OCI-LY3 (cell line): ENCODE measurements around the gene CNN3.

Experiments used
- H2AFZ ChIP-seq: fragments of 200-600, 300-600 bp; shearing (Covaris generic); 2 replicates; pipeline ENCODE4 v1.6.0; 2014; ENCODE audit warnings: antibody characterized with exemption, low read depth, low read length
- H3K27ac ChIP-seq: fragments of 200-600, 300-600 bp; sonication (generic); 2 replicates; pipeline ENCODE4 v1.5.1; 2014; ENCODE audit warnings: mild to moderate bottlenecking, low read length, moderate library complexity, mixed read lengths
- H3K27me3 ChIP-seq: fragments of 200-600, 300-600 bp; sonication (generic); 2 replicates; pipeline ENCODE4 v1.6.1; 2014; ENCODE audit warnings: low read depth, low read length, mixed read lengths
- H3K36me3 ChIP-seq: fragments of 200-600, 300-600 bp; sonication (generic); replicated peaks from 2 replicates; pipeline ENCODE3; 2014; ENCODE audit warnings: low read depth, low read length, mixed read lengths
- H3K4me1 ChIP-seq: fragments of 300-600, 200-600 bp; sonication (generic); 2 replicates; pipeline ENCODE4 v1.6.1; 2014; ENCODE audit warnings: low read length, mixed read lengths
- H3K4me2 ChIP-seq: fragments of 200-600, 300-600 bp; sonication (generic); 2 replicates; pipeline ENCODE4 v1.6.1; 2014; ENCODE audit warnings: low read length, mixed read lengths
- H3K4me3 ChIP-seq: fragments of 300-600, 200-600 bp; sonication (generic); 2 replicates; pipeline ENCODE4 v1.5.1; 2014; ENCODE audit warnings: antibody characterized with exemption, mild to moderate bottlenecking, low read length, moderate library complexity
- H3K79me2 ChIP-seq: fragments of 300-600, 200-600 bp; shearing (Covaris generic); 2 replicates; pipeline ENCODE4 v1.6.1; 2014; ENCODE audit warnings: mild to moderate bottlenecking, low read length, mixed read lengths
- H3K9ac ChIP-seq: fragments of 300-600, 200-600 bp; shearing (Covaris generic); 2 replicates; pipeline ENCODE4 v1.6.0; 2014; ENCODE audit warnings: mild to moderate bottlenecking, low read length, moderate library complexity
- H3K9me3 ChIP-seq: fragments of 200-600, 300-600 bp; shearing (Covaris generic); 2 replicates; pipeline ENCODE4 v1.6.1; 2014; ENCODE audit warnings: low read length, mixed read lengths; ENCODE audit not compliant: insufficient read depth
- H4K20me1 ChIP-seq: fragments of 200-600, 300-600 bp; sonication (generic); 2 replicates; pipeline ENCODE4 v1.6.1; 2016; ENCODE audit warnings: low read length, mixed read lengths; ENCODE audit not compliant: insufficient read depth
- EZH2phosphoT487 ChIP-seq: fragments of 200-600 bp; shearing (Covaris generic); IDR thresholded peaks from 2 replicates; pipeline ENCODE4 v1.6.1; 2018; ENCODE audit warnings: antibody characterized with exemption, mixed run types, low read depth
- TF ChIP-seq, protein P1 (sequence below): fragments of 200-600, 300-600 bp; sonication (generic); IDR thresholded peaks from 2 replicates; pipeline ENCODE4 v1.5.1; 2014; ENCODE audit warnings: antibody characterized with exemption, low read length, low read depth

Gene CNN3

DNA sequence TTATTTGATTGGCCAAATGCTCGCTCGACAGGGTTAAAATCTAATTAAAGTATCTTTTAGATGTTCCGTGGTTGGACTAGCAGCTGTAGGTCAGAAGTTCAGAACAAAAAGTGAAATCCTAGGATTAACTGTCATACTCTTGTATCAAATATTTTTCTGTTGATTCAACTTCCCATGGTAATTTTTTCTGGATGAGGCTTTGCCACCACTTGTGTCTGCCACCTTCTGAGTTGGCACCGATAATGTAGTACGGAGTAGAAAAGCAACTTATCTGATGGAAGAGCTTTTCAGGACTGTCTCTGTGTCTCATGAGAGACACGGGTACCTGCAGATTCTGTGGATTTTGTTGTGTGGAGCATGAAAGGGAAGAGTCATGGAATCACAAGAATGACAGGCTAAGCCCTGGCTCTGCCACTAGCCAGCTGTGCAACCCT is 44.6 kb upstream of the CNN3 start:
- H3K9ac ChIP-seq = no peak overlapping the region
- H3K4me1 ChIP-seq = no peaks in the 10 kb centered on the region
- no peak overlapping the region for H3K4me3 ChIP-seq
- no peak overlapping the region for H3K27ac ChIP-seq
- H3K36me3 ChIP-seq = no peaks in the 10 kb centered on the region
- TF ChIP-seq EZH2phosphoT487 = no peak
- TF ChIP-seq, protein P1, sequence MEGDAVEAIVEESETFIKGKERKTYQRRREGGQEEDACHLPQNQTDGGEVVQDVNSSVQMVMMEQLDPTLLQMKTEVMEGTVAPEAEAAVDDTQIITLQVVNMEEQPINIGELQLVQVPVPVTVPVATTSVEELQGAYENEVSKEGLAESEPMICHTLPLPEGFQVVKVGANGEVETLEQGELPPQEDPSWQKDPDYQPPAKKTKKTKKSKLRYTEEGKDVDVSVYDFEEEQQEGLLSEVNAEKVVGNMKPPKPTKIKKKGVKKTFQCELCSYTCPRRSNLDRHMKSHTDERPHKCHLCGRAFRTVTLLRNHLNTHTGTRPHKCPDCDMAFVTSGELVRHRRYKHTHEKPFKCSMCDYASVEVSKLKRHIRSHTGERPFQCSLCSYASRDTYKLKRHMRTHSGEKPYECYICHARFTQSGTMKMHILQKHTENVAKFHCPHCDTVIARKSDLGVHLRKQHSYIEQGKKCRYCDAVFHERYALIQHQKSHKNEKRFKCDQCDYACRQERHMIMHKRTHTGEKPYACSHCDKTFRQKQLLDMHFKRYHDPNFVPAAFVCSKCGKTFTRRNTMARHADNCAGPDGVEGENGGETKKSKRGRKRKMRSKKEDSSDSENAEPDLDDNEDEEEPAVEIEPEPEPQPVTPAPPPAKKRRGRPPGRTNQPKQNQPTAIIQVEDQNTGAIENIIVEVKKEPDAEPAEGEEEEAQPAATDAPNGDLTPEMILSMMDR = no peak
- no peak overlapping the region for H2AFZ ChIP-seq
- H3K4me2 ChIP-seq = no peak overlapping the region
- H4K20me1 ChIP-seq = no peaks in the 10 kb centered on the region
- H3K27me3 ChIP-seq = no peaks in the 10 kb centered on the region
- H3K9me3 ChIP-seq = no peaks in the 10 kb centered on the region
- no peaks in the 10 kb centered on the region for H3K79me2 ChIP-seq

DNA sequence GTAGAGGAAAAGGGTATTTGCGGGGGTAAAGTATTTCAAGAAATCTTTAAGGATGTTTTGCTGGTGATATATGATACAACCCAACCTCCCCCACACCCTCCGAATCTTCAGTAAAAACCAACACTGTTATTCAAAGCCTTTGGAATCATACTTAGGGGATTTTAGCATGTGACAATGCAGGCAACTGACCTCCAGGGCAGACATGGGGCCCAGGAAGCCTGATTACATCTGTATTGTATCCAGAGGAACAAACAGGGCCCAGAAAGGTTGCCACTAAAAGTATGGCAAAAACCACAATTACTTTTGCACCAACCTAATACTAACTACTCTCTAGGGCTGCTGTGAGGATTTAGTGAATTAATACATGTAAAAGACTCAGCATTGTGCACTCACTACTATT is 43.9 kb upstream of the CNN3 start:
- Histone ChIP-seq H3K27ac (no peak overlapping the region), H3K9ac (no peak overlapping the region), H3K4me2 (no peak overlapping the region), H3K79me2 (no peaks in the 10 kb centered on the region), H3K9me3 (no peaks in the 10 kb centered on the region), H3K27me3 (no peaks in the 10 kb centered on the region), H3K4me1 (no peaks in the 10 kb centered on the region), H3K36me3 (no peaks in the 10 kb centered on the region), H4K20me1 (no peaks in the 10 kb centered on the region), H3K4me3 (no peak overlapping the region), H2AFZ (no peak overlapping the region)
- TF ChIP-seq, protein P1 = no peak
- TF ChIP-seq EZH2phosphoT487 = no peak

DNA sequence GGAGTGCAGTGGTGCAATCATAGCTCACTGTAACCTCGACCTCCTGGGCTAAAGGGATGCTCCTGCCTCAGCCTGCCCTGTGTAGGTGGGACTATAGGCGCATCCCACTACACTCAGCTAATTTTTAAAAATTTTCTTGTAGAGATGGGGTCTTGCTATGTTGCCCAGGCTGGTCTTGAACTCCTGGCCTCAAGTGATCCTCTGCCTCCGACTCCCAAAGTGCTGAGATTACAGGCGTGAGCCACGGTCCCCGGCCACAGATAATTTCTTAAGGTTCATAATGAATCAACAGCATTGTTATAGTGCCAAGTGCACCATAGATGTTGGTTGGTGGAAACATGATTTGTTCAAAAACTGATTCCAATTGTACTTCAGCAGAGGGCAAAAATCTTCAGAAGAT is 42.2 kb upstream of the CNN3 start:
- Histone ChIP-seq H3K4me1 (no peaks in the 10 kb centered on the region), H3K79me2 (no peaks in the 10 kb centered on the region), H3K27ac (no peak overlapping the region), H3K9ac (no peak overlapping the region), H3K36me3 (no peaks in the 10 kb centered on the region), H3K27me3 (no peaks in the 10 kb centered on the region), H3K4me3 (no peak overlapping the region), H2AFZ (no peak overlapping the region), H4K20me1 (no peaks in the 10 kb centered on the region), H3K4me2 (no peak overlapping the region), H3K9me3 (no peaks in the 10 kb centered on the region)
- TF ChIP-seq, protein P1 = no peak
- no peak for TF ChIP-seq EZH2phosphoT487

DNA sequence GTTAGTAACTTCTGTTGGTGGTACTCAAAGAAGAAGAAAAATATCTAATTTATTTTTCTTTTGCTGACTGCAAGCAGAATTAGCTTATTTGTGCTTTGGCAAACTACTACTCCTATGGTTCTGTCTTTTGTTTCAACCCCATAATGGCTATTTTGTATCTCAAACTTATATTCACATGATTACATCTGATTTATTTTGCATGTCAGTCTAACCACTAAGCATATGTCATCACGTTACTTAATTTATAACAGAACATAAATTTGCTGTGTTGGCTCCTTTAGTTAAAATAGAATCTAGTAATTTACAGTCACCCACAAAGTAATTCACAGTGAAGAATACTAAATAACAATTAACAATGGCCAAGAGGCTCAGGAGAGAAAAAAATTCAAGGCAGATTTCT is 39.1 kb upstream of the CNN3 start:
- Histone ChIP-seq H3K9me3 (no peaks in the 10 kb centered on the region), H3K79me2 (no peaks in the 10 kb centered on the region), H3K9ac (no peak overlapping the region), H3K27ac (no peak overlapping the region), H3K4me1 (peaks cover 21% of the 10 kb centered on the region), H3K27me3 (no peaks in the 10 kb centered on the region), H2AFZ (no peak overlapping the region), H3K36me3 (no peaks in the 10 kb centered on the region), H3K4me2 (no peak overlapping the region), H4K20me1 (no peaks in the 10 kb centered on the region), H3K4me3 (no peak overlapping the region)
- TF ChIP-seq EZH2phosphoT487 = no peak
- TF ChIP-seq, protein P1 = no peak
